ENCODE measurements around the gene MAST4. TPM values are rescaled to one million over a fixed set of nuclear protein-coding genes. Genes with fewer than 3 reads are reported as not detected.

MAST4 gene
- total RNA-seq, 2 experiments from 2014 or later, result 1.3 to 21.9 TPM

GRCh38 chr5:67095346-67096171 is 499.4 kb downstream of the MAST4 start:
- Histone ChIP-seq H3K36me3 (ENCODE audit: insufficient read depth, low read length) (no peaks in the 10 kb centered on the region), H2AFZ (ENCODE audit: low read length) (no peak overlapping the region), H3K9me2 (ENCODE audit: insufficient read depth, low read length) (no peaks in the 10 kb centered on the region), H3K4me2 (ENCODE audit: low read length) (no peak overlapping the region), H3K27ac (ENCODE audit: low read depth, low read length, poor library complexity, severe bottlenecking) (no peak overlapping the region), H3K79me2 (ENCODE audit: insufficient read depth, low read depth, low read length) (no peaks in the 10 kb centered on the region), H3K9me3 (ENCODE audit: low read length) (no peaks in the 10 kb centered on the region), H3K4me1 (ENCODE audit: insufficient read depth, low read length, poor library complexity, severe bottlenecking) (no peaks in the 10 kb centered on the region), H4K20me1 (ENCODE audit: insufficient read depth, low read length) (no peaks in the 10 kb centered on the region), H3K4me3 (ENCODE audit: low read depth, low read length, poor library complexity, severe bottlenecking) (no peak overlapping the region)
- no TSS peak for BruUV-seq (replicated peaks)
- ChIA-PET POLR2A (no interaction called here), CTCF (ENCODE audit: unreplicated experiment) (no interaction called here)
- intact Hi-C loops (cut with micrococcal nuclease; ENCODE audit: unreplicated experiment), result no loop called here
- no peak for TF ChIP-seq EZH2phosphoT487 (IDR thresholded peaks at IDR 0.05; ENCODE audit: borderline replicate concordance, low read depth, low read length)
- TF ChIP-seq, protein P1, sequence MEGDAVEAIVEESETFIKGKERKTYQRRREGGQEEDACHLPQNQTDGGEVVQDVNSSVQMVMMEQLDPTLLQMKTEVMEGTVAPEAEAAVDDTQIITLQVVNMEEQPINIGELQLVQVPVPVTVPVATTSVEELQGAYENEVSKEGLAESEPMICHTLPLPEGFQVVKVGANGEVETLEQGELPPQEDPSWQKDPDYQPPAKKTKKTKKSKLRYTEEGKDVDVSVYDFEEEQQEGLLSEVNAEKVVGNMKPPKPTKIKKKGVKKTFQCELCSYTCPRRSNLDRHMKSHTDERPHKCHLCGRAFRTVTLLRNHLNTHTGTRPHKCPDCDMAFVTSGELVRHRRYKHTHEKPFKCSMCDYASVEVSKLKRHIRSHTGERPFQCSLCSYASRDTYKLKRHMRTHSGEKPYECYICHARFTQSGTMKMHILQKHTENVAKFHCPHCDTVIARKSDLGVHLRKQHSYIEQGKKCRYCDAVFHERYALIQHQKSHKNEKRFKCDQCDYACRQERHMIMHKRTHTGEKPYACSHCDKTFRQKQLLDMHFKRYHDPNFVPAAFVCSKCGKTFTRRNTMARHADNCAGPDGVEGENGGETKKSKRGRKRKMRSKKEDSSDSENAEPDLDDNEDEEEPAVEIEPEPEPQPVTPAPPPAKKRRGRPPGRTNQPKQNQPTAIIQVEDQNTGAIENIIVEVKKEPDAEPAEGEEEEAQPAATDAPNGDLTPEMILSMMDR (conservative IDR thresholded peaks at IDR 0.05; ENCODE audit: low read length), result no peak
- no peak for DNase-seq (ENCODE audit: low spot score)

DNA sequence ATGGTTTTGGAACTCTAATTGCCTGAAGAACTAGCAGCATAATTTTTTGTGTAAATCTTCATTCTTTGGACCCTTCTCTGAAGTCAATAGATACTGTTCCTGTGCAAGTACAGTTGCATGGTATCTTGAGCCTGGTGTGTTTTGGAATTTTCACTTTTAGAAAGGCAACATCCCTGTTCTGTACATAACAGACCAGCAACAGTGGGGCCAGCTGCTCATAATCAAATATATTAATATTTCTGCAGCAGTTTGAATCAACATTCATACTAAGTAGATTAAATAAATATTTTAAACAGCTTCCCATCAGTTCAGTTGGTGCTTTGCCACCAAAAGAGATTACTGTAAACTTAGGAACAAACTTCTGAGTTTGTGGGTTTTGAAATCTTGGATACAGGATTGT is 502.5 kb downstream of the MAST4 start:
- TF ChIP-seq, protein P1 (conservative IDR thresholded peaks at IDR 0.05; ENCODE audit: low read length), result no peak
- no peak for TF ChIP-seq EZH2phosphoT487 (IDR thresholded peaks at IDR 0.05; ENCODE audit: borderline replicate concordance, low read depth, low read length)
- Histone ChIP-seq H4K20me1 (ENCODE audit: insufficient read depth, low read length) (no peaks in the 10 kb centered on the region), H3K36me3 (ENCODE audit: insufficient read depth, low read length) (no peaks in the 10 kb centered on the region), H3K4me1 (ENCODE audit: insufficient read depth, low read length, poor library complexity, severe bottlenecking) (no peaks in the 10 kb centered on the region), H3K4me3 (ENCODE audit: low read depth, low read length, poor library complexity, severe bottlenecking) (no peak overlapping the region), H3K27ac (ENCODE audit: low read depth, low read length, poor library complexity, severe bottlenecking) (no peak overlapping the region), H3K79me2 (ENCODE audit: insufficient read depth, low read depth, low read length) (no peaks in the 10 kb centered on the region), H3K9me2 (ENCODE audit: insufficient read depth, low read length) (no peaks in the 10 kb centered on the region), H3K4me2 (ENCODE audit: low read length) (no peak overlapping the region), H2AFZ (ENCODE audit: low read length) (no peak overlapping the region), H3K9me3 (ENCODE audit: low read length) (no peaks in the 10 kb centered on the region)
- ChIA-PET POLR2A (interaction anchor here (1.2 to 1.7 kb wide), 2 partner anchors 13 to 39 kb away, joined by 3 to 4 read pairs; no protein-coding TSS in a partner anchor), CTCF (ENCODE audit: unreplicated experiment) (no interaction called here)
- no TSS peak for BruUV-seq (replicated peaks)
- no peak for DNase-seq (ENCODE audit: low spot score)
- intact Hi-C loops (cut with micrococcal nuclease; ENCODE audit: unreplicated experiment), result no loop called here

DNA sequence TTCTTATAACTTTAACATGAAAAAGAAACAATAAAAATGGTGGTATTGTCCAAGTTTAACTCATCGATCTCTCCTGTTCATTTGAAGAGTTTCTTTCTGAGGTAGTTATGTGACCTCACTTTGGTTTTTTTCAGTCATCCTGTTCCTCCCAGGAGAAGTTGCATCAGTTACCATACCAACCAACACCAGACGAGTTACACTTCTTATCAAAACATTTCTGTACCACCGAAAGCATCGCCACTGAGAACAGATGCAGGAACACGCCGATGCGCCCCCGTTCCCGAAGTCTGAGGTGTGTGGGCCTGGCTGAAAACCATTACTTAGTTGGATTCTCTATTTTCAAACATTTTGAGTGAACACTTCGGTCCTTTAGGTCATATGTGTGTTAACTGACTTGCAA is 504.1 kb downstream of the MAST4 start:
- Histone ChIP-seq H3K4me3 (ENCODE audit: low read depth, low read length, poor library complexity, severe bottlenecking) (no peak overlapping the region), H3K9me2 (ENCODE audit: insufficient read depth, low read length) (no peaks in the 10 kb centered on the region), H3K9me3 (ENCODE audit: low read length) (no peaks in the 10 kb centered on the region), H4K20me1 (ENCODE audit: insufficient read depth, low read length) (no peaks in the 10 kb centered on the region), H3K27ac (ENCODE audit: low read depth, low read length, poor library complexity, severe bottlenecking) (no peak overlapping the region), H2AFZ (ENCODE audit: low read length) (no peak overlapping the region), H3K4me1 (ENCODE audit: insufficient read depth, low read length, poor library complexity, severe bottlenecking) (no peaks in the 10 kb centered on the region), H3K4me2 (ENCODE audit: low read length) (no peak overlapping the region), H3K36me3 (ENCODE audit: insufficient read depth, low read length) (no peaks in the 10 kb centered on the region), H3K79me2 (ENCODE audit: insufficient read depth, low read depth, low read length) (no peaks in the 10 kb centered on the region)
- ChIA-PET POLR2A (no interaction called here), CTCF (ENCODE audit: unreplicated experiment) (interaction anchor here (0.6 kb wide), 1 partner anchor 1261 kb away, joined by 3 read pairs; no protein-coding TSS in a partner anchor)
- intact Hi-C loops (cut with micrococcal nuclease; ENCODE audit: unreplicated experiment), result no loop called here
- DNase-seq (ENCODE audit: low spot score), result no peak
- no TSS peak for BruUV-seq (replicated peaks)
- TF ChIP-seq, protein P1 (conservative IDR thresholded peaks at IDR 0.05; ENCODE audit: low read length), result no peak
- TF ChIP-seq EZH2phosphoT487 (IDR thresholded peaks at IDR 0.05; ENCODE audit: borderline replicate concordance, low read depth, low read length), result no peak
